ENCODE results near the gene AGBL4. TPM values are rescaled to one million over a fixed set of nuclear protein-coding genes. Genes with fewer than 3 reads are reported as not detected.

AGBL4 gene
- total RNA-seq, 1 experiment from 2014 or later = not detected

GRCh38 chr1:48753293-48753692, 1270.5 kb downstream of the AGBL4 start:
- peaks cover 11% of the 10 kb centered on the region for H3K9me3 Mint-ChIP-seq (ENCODE audit: unreplicated experiment)
- POLR2A ChIA-PET = no interaction called here
- TF ChIP-seq CTCF (IDR thresholded peaks at IDR 0.05; ENCODE audit: insufficient read depth in 1 of 2, low read depth in 1 of 2, low read length in 1 of 2, severe bottlenecking in 1 of 2, unreplicated experiment in 1 of 2) = no peak
- H3K9me3 ChIP-seq = no peaks in the 10 kb centered on the region
- H3K4me1 Mint-ChIP-seq (ENCODE audit: low read depth, unreplicated experiment) = peaks cover 18% of the 10 kb centered on the region
- peak; percentile 53 to 61 for DNase-seq
- no peaks in the 10 kb centered on the region for H3K27me3 ChIP-seq (replicated peaks; ENCODE audit: control insufficient read depth, insufficient read depth, low read length)
- H3K36me3 Mint-ChIP-seq (ENCODE audit: insufficient read depth, unreplicated experiment) = no peaks in the 10 kb centered on the region
- H3K4me1 ChIP-seq = peaks cover 34% of the 10 kb centered on the region
- H3K4me3 Mint-ChIP-seq (ENCODE audit: unreplicated experiment) = peak overlapping the region; percentile 10
- H3K36me3 ChIP-seq (ENCODE audit: control insufficient read depth, insufficient read depth, low read length) = no peaks in the 10 kb centered on the region
- BruUV-seq (replicated peaks) = no TSS peak
- H3K27me3 Mint-ChIP-seq (ENCODE audit: insufficient read depth, unreplicated experiment) = no peaks in the 10 kb centered on the region
- no peak overlapping the region for H3K4me3 ChIP-seq (ENCODE audit: low read depth, low read length)
- intact Hi-C loops (cut with micrococcal nuclease; ENCODE audit: unreplicated experiment) = loop anchor here (1.0 kb wide), 1 partner anchor 9 kb away; no protein-coding TSS in a partner anchor
- CTCF ChIA-PET = interaction anchor here (1.0 to 1.1 kb wide), 3 partner anchors 10 to 75 kb away, joined by 4 to 6 read pairs (median 5); no protein-coding TSS in a partner anchor
- peak overlapping the region; percentile 10 for H3K27ac Mint-ChIP-seq (ENCODE audit: unreplicated experiment)

- Mint-ChIP-seq H3K4me3 (ENCODE audit: unreplicated experiment) (no peak overlapping the region), H3K27ac (ENCODE audit: unreplicated experiment) (no peak overlapping the region), H3K4me1 (ENCODE audit: low read depth, unreplicated experiment) (peaks cover 7% of the 10 kb centered on the region), H3K9me3 (ENCODE audit: unreplicated experiment) (no peaks in the 10 kb centered on the region), H3K36me3 (ENCODE audit: insufficient read depth, unreplicated experiment) (no peaks in the 10 kb centered on the region), H3K27me3 (ENCODE audit: insufficient read depth, unreplicated experiment) (no peaks in the 10 kb centered on the region)
- Histone ChIP-seq H3K27me3 (replicated peaks; ENCODE audit: control insufficient read depth, insufficient read depth, low read length) (no peaks in the 10 kb centered on the region), H3K4me1 (peaks cover 34% of the 10 kb centered on the region), H3K9me3 (no peaks in the 10 kb centered on the region), H3K4me3 (ENCODE audit: low read depth, low read length) (no peak overlapping the region), H3K36me3 (ENCODE audit: control insufficient read depth, insufficient read depth, low read length) (no peaks in the 10 kb centered on the region)
- no peak for TF ChIP-seq CTCF (IDR thresholded peaks at IDR 0.05; ENCODE audit: insufficient read depth in 1 of 2, low read depth in 1 of 2, low read length in 1 of 2, severe bottlenecking in 1 of 2, unreplicated experiment in 1 of 2)
- ChIA-PET POLR2A (no interaction called here), CTCF (no interaction called here)
- intact Hi-C loops (cut with micrococcal nuclease; ENCODE audit: unreplicated experiment) = no loop called here
- no peak for DNase-seq
- BruUV-seq (replicated peaks) = no TSS peak
Measured at GRCh38 chr1:48750109-48750508, 1273.6 kb downstream of the AGBL4 start.

GRCh38 chr1:48749068-48749467, 1274.7 kb downstream of the AGBL4 start:
- H3K27ac Mint-ChIP-seq (ENCODE audit: unreplicated experiment) = no peak overlapping the region
- no TSS peak for BruUV-seq (replicated peaks)
- peaks cover 14% of the 10 kb centered on the region for H3K4me1 Mint-ChIP-seq (ENCODE audit: low read depth, unreplicated experiment)
- TF ChIP-seq CTCF (IDR thresholded peaks at IDR 0.05; ENCODE audit: insufficient read depth in 1 of 2, low read depth in 1 of 2, low read length in 1 of 2, severe bottlenecking in 1 of 2, unreplicated experiment in 1 of 2) = no peak
- CTCF ChIA-PET = no interaction called here
- no peak overlapping the region for H3K4me3 Mint-ChIP-seq (ENCODE audit: unreplicated experiment)
- no peaks in the 10 kb centered on the region for H3K27me3 ChIP-seq (replicated peaks; ENCODE audit: control insufficient read depth, insufficient read depth, low read length)
- no peaks in the 10 kb centered on the region for H3K27me3 Mint-ChIP-seq (ENCODE audit: insufficient read depth, unreplicated experiment)
- intact Hi-C loops (cut with micrococcal nuclease; ENCODE audit: unreplicated experiment) = no loop called here
- POLR2A ChIA-PET = no interaction called here
- H3K9me3 ChIP-seq = no peaks in the 10 kb centered on the region
- H3K4me1 ChIP-seq = peaks cover 28% of the 10 kb centered on the region
- no peak for DNase-seq
- H3K4me3 ChIP-seq (ENCODE audit: low read depth, low read length) = no peak overlapping the region
- H3K36me3 ChIP-seq (ENCODE audit: control insufficient read depth, insufficient read depth, low read length) = no peaks in the 10 kb centered on the region
- peaks cover 5% of the 10 kb centered on the region for H3K36me3 Mint-ChIP-seq (ENCODE audit: insufficient read depth, unreplicated experiment)
- H3K9me3 Mint-ChIP-seq (ENCODE audit: unreplicated experiment) = no peaks in the 10 kb centered on the region
